RKO (cell line): ENCODE data around the gene TFB1M.
A peak's percentile ranks its signal among the peaks of the same experiment; 100 is the strongest.

Experiments used
- DNase-seq: peaks from one replicate; pipeline ENCODE4 v3.0.0-alpha.2; 2016; ENCODE audit warnings: low spot score

The TFB1M gene

GRCh38 chr6:155297669-155298068 is 16.6 kb downstream of the TFB1M start:
- no peak for DNase-seq

- no peak for DNase-seq
These were observed 21.6 kb downstream of the TFB1M start for GRCh38 chr6:155292711-155293110.

GRCh38 chr6:155291291-155291690 is 23.0 kb downstream of the TFB1M start:
- DNase-seq, result no peak

- no peak for DNase-seq
These were observed 23.8 kb downstream of the TFB1M start for GRCh38 chr6:155290491-155290890.

- no peak for DNase-seq
These were observed 26.5 kb downstream of the TFB1M start for GRCh38 chr6:155287762-155288161.

GRCh38 chr6:155284775-155285174 is 29.5 kb downstream of the TFB1M start:
- no peak for DNase-seq

- DNase-seq, result no peak
These were observed 35.8 kb downstream of the TFB1M start for GRCh38 chr6:155278319-155279049.

- no peak for DNase-seq
These were observed 37.6 kb downstream of the TFB1M start for GRCh38 chr6:155276638-155277037.

GRCh38 chr6:155275808-155276480 is 38.3 kb downstream of the TFB1M start:
- no peak for DNase-seq

GRCh38 chr6:155274533-155274932 is 39.8 kb downstream of the TFB1M start:
- DNase-seq, result no peak

- no peak for DNase-seq
These were observed 40.2 kb downstream of the TFB1M start for GRCh38 chr6:155274106-155274505.

GRCh38 chr6:155273431-155273830 is 40.9 kb downstream of the TFB1M start:
- DNase-seq, result no peak

GRCh38 chr6:155272353-155273232 is 41.7 kb downstream of the TFB1M start:
- DNase-seq, result no peak

GRCh38 chr6:155271145-155271544 is 43.1 kb downstream of the TFB1M start:
- DNase-seq, result no peak

GRCh38 chr6:155270561-155271091 is 43.7 kb downstream of the TFB1M start:
- DNase-seq, result no peak

- DNase-seq, result no peak
These were observed 44.5 kb downstream of the TFB1M start for GRCh38 chr6:155269765-155270164.

- DNase-seq, result peak; percentile 54
These were observed 46.0 kb downstream of the TFB1M start for GRCh38 chr6:155268088-155268867.

GRCh38 chr6:155267411-155267810 is 46.9 kb downstream of the TFB1M start:
- DNase-seq, result no peak

- no peak for DNase-seq
These were observed 48.3 kb downstream of the TFB1M start for GRCh38 chr6:155265843-155266535.

GRCh38 chr6:155264693-155265320 is 49.5 kb downstream of the TFB1M start:
- DNase-seq, result no peak
